ENCODE results near the gene PARP12.

The PARP12 gene

GRCh38 chr7:140054751-140055150 lies 8.0 kb downstream of the PARP12 start:
- no peak for TF ChIP-seq CTCF (IDR thresholded peaks at IDR 0.05; ENCODE audit: low read depth, low read length, missing control alignments)
- no peak overlapping the region for H3K4me3 ChIP-seq (ENCODE audit: low read depth, low read length)
- no peak for DNase-seq (ENCODE audit: low read depth)

DNA sequence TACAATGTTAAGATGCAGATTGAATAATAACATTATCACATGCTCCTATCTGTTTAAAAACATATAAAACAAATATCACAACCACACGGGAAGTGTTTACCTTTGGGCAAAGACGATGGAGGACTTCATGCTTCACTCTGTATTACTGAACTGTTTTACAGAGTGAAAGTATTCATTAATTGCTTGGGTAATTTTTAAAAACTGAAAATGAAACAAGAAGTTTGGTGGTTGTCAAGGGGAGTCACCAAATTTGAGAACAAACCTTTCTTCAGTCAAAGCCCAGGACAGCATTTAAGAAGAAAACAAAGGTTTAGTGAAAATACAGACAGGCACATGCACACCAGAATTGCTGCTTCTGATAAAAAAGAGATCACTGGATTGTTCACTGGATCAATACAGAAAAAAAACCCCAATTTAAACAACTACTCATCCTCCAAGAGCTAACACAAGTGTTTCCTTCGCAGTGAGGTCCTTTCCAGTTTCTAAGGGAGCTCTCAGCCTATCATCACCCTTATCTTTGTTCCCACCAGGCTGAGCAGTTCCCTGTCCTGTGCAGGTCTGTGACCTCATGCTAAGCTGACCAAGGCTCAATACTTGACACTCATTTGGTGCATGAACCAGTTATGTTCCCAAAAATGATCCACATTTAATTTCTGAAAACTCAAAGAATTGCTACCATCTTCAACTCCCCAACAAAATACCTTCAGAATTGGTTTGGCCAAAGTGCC lies 8.8 kb downstream of the PARP12 start:
- TF ChIP-seq CTCF (IDR thresholded peaks at IDR 0.05; ENCODE audit: low read depth, low read length, missing control alignments) = no peak
- H3K4me3 ChIP-seq (ENCODE audit: low read depth, low read length) = no peak overlapping the region
- no peak for DNase-seq (ENCODE audit: low read depth)

- DNase-seq (ENCODE audit: low read depth) = no peak
Observed at GRCh38 chr7:140051820-140052219, 10.9 kb downstream of the PARP12 start.

GRCh38 chr7:140050100-140050499 lies 12.7 kb downstream of the PARP12 start:
- no peak for TF ChIP-seq CTCF (IDR thresholded peaks at IDR 0.05; ENCODE audit: low read depth, low read length, missing control alignments)
- DNase-seq (ENCODE audit: low read depth) = no peak
- H3K4me3 ChIP-seq (ENCODE audit: low read depth, low read length) = no peak overlapping the region

More at GRCh38 chr7:140051820-140052219, 10.9 kb downstream of the PARP12 start:
- H3K4me3 ChIP-seq (ENCODE audit: low read depth, low read length) = no peak overlapping the region
- no peak for TF ChIP-seq CTCF (IDR thresholded peaks at IDR 0.05; ENCODE audit: low read depth, low read length, missing control alignments)

GRCh38 chr7:140049339-140050024 lies 13.3 kb downstream of the PARP12 start:
- TF ChIP-seq CTCF (IDR thresholded peaks at IDR 0.05; ENCODE audit: low read depth, low read length, missing control alignments) = no peak
- no peak overlapping the region for H3K4me3 ChIP-seq (ENCODE audit: low read depth, low read length)
- no peak for DNase-seq (ENCODE audit: low read depth)

- no peak for TF ChIP-seq CTCF (IDR thresholded peaks at IDR 0.05; ENCODE audit: low read depth, low read length, missing control alignments)
- DNase-seq (ENCODE audit: low read depth) = no peak
Observed at GRCh38 chr7:140048989-140049338, 13.8 kb downstream of the PARP12 start.

GRCh38 chr7:140048138-140048537 lies 14.6 kb downstream of the PARP12 start:
- TF ChIP-seq CTCF (IDR thresholded peaks at IDR 0.05; ENCODE audit: low read depth, low read length, missing control alignments) = no peak
- DNase-seq (ENCODE audit: low read depth) = no peak
- H3K4me3 ChIP-seq (ENCODE audit: low read depth, low read length) = no peak overlapping the region

More at GRCh38 chr7:140048989-140049338, 13.8 kb downstream of the PARP12 start:
- H3K4me3 ChIP-seq (ENCODE audit: low read depth, low read length) = no peak overlapping the region
